Body of pancreas (tissue), 4 donors: ENCODE measurements around the gene EHBP1. TPM values are rescaled to one million over a fixed set of nuclear protein-coding genes. Genes with fewer than 3 reads are reported as not detected.
A peak's percentile ranks its signal among the peaks of the same experiment; 100 is the strongest.

Experiments
- ATAC-seq: fragments of 150-250 bp; one replicate; pipeline ENCODE4 v1.9.1; 2016
- DNase-seq, 4 donors: peaks; one replicate each; pipeline ENCODE4 v3.0.0-alpha.2; 2019
- H3K27ac ChIP-seq, 4 donors: fragments of 200-600 bp; sonication (generic); 1 replicate in 3 of 4; 2 replicates in 1 of 4; pipeline versions ENCODE4 v1.5.1 to v1.6.1; 2016 to 2019; ENCODE audit warnings: mild to moderate bottlenecking in 1 of 4, mixed read lengths in 1 of 4, moderate library complexity in 1 of 4
- H3K27me3 ChIP-seq, 2 donors: fragments of 200-600 bp; sonication (generic); one replicate each; pipeline ENCODE4 v1.6.0; 2016; ENCODE audit warnings: mild to moderate bottlenecking in 1 of 2
- H3K36me3 ChIP-seq, 2 donors: fragments of 200-600 bp; sonication (generic); replicated peaks in 1 of 2; 2 replicates each; pipeline ENCODE4 v1.5.1; 2016; ENCODE audit warnings: low read depth in 2 of 2; ENCODE audit not compliant: insufficient read depth in 1 of 2
- H3K4me1 ChIP-seq: fragments of 200-600 bp; sonication (generic); one replicate; pipeline ENCODE4 v1.6.0; 2016
- H3K4me3 ChIP-seq, 2 donors: fragments of 200-600 bp; sonication (generic); 1 replicate in 1 of 2; 2 replicates in 1 of 2; pipeline ENCODE4 v1.5.1; 2016 to 2019
- H3K9me3 ChIP-seq, 3 donors: fragments of 200-600 bp; sonication (generic); 1 replicate in 2 of 3; 2 replicates in 1 of 3; pipeline ENCODE4 v1.5.1; 2016
- POLR2A ChIP-seq, 3 donors: fragments of 450-650 bp; IDR thresholded peaks; one replicate each; pipeline ENCODE4 v1.6.1; 2016; ENCODE audit warnings: antibody characterized with exemption in 3 of 3, mild to moderate bottlenecking in 2 of 3
- WGBS, 2 donors: methylation state at CpG; one replicate each; pipeline ENCODE4 v1.1.5; 2017; 5-methylcytosine and 5-hydroxymethylcytosine counted together
- intact Hi-C: fragments of 100-400 bp; cut with DNase I; formaldehyde crosslinking; loops from one replicate; pipeline ENCODE4 v1.15.1; 2023
- total RNA-seq, 2 donors: library from RNA; depleted of rRNA; stranded (reverse); fragments of >200 nt; gene quantifications; one replicate each; pipeline ENCODE4 v1.1.0, GENCODE V29; 2016
- TF ChIP-seq, protein P1 (sequence below), 7 experiments: fragments of 450-650 bp in 4 of 7; fragments of 200-600 bp in 3 of 7; sonication (generic) in 3 of 7; IDR thresholded peaks; one replicate each; pipeline ENCODE4 v1.5.1; 2016 to 2019; ENCODE audit warnings: antibody characterized with exemption in 7 of 7

Gene EHBP1
- total RNA-seq, 2 donors from 2014 or later: 43.6 to 45.8 TPM

DNA sequence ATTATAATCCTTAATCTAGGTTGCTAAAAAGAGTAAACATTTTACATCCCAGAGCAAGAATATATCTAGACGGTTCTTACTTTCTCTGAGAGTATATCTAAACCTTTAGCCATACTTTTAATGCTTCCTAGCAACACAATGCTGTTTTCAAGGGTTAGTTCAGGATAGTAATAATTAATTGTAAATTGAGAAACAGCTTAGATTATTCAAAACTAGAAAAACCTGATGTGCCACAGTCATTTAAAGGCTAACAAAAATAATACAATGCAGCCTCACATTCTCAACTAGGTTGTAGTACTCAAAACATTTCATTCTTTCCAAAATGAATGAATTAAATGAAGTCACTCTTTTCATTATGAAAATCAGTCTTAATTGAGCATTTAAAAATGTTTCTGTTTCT is 241.9 kb downstream of the EHBP1 start:
- ATAC-seq: peak; percentile 74
- TF ChIP-seq POLR2A (IDR thresholded peaks at IDR 0.05): no peak
- TF ChIP-seq, protein P1, sequence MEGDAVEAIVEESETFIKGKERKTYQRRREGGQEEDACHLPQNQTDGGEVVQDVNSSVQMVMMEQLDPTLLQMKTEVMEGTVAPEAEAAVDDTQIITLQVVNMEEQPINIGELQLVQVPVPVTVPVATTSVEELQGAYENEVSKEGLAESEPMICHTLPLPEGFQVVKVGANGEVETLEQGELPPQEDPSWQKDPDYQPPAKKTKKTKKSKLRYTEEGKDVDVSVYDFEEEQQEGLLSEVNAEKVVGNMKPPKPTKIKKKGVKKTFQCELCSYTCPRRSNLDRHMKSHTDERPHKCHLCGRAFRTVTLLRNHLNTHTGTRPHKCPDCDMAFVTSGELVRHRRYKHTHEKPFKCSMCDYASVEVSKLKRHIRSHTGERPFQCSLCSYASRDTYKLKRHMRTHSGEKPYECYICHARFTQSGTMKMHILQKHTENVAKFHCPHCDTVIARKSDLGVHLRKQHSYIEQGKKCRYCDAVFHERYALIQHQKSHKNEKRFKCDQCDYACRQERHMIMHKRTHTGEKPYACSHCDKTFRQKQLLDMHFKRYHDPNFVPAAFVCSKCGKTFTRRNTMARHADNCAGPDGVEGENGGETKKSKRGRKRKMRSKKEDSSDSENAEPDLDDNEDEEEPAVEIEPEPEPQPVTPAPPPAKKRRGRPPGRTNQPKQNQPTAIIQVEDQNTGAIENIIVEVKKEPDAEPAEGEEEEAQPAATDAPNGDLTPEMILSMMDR (IDR thresholded peaks at IDR 0.05): no peak
- Histone ChIP-seq H3K36me3 (no peaks in the 10 kb centered on the region), H3K4me3 (no peak overlapping the region), H3K27ac (peak overlapping the region in 1 of 4 donors; percentile 26), H3K9me3 (no peaks in the 10 kb centered on the region), H3K4me1 (no peaks in the 10 kb centered on the region), H3K27me3 (no peaks in the 10 kb centered on the region)
- intact Hi-C loops: no loop called here
- 47 to 57% methylated on average over 1 of the region's 1 CpG for WGBS, 2 donors
- DNase-seq: no peak

DNA sequence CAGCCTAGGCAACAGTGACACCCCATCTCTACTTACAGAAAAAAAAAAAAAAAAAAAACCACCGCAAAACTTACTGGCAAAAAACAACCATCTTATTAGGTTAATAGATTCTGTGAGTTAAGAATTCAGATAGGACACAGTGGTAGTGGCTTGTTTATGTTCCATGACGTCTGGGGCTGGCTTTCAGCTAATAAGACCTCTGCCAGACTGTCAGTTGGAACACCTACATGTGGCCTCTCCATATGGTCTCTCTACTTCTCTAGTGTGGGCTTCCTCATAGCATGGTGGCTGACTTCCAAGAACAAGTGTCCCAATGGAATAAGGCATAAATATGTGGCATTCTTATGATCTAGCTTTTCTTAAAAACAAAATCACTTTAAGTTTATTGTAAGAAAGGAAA is 251.1 kb downstream of the EHBP1 start:
- H3K27ac ChIP-seq: no peak overlapping the region
- no peaks in the 10 kb centered on the region for H3K4me1 ChIP-seq
- DNase-seq: no peak
- no peak for ATAC-seq
- peaks cover 0 to 3% of the 10 kb centered on the region in 2 donors for H3K36me3 ChIP-seq
- H3K4me3 ChIP-seq: no peak overlapping the region
- intact Hi-C loops: no loop called here
- no peaks in the 10 kb centered on the region for H3K27me3 ChIP-seq
- WGBS, 2 donors: 88 to 89% methylated on average over 2 of the region's 2 CpGs
- TF ChIP-seq, protein P1 (IDR thresholded peaks at IDR 0.05): no peak
- TF ChIP-seq POLR2A (IDR thresholded peaks at IDR 0.05): no peak
- H3K9me3 ChIP-seq: no peaks in the 10 kb centered on the region

DNA sequence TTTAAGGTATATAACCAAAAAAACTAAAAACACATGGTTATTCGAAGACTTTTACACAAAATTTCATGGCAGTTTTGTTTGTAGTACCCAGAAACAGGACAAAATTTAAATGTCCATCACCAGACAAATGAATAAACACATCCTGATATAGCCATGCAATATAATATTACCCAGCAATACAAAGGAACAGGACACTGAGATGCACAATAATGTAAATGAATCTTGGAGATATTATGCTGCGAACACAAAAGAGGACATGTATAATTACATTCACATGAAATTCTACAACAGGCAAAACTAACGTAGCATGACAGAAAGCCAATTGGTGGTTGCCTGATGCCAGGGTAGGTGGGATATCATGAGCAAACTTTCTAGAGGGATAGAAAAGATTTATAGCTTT is 252.7 kb downstream of the EHBP1 start:
- Histone ChIP-seq H3K4me1 (no peaks in the 10 kb centered on the region), H3K9me3 (no peaks in the 10 kb centered on the region), H3K27ac (no peak overlapping the region), H3K4me3 (no peak overlapping the region), H3K36me3 (peaks cover 0 to 4% of the 10 kb centered on the region in 2 donors), H3K27me3 (no peaks in the 10 kb centered on the region)
- intact Hi-C loops: no loop called here
- DNase-seq (no peak), ATAC-seq (no peak)
- TF ChIP-seq, protein P1 (IDR thresholded peaks at IDR 0.05): no peak
- TF ChIP-seq POLR2A (IDR thresholded peaks at IDR 0.05): no peak
- WGBS, 2 donors: 98 to 99% methylated on average over 3 of the region's 3 CpGs

DNA sequence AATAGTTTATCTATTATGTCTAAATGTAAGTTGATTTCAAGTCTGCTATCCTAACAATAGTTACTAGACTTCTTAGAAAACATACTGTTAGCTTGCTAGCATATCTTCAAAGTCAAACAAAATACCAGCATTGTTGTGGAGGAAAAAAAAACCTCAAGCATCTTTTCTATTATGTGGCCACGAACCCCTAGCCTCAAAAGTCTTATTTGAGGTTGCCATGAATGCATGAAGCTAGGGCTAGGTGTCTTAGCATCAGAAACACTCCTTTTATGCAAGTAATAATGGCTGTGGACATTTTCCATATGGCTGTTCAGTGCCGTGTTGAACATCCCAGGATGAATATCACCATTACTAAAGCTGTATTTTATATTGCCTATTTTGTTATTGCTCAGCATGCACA is 258.5 kb downstream of the EHBP1 start:
- TF ChIP-seq POLR2A (IDR thresholded peaks at IDR 0.05): no peak
- 90 to 98% methylated on average over 2 of the region's 2 CpGs for WGBS, 2 donors
- Histone ChIP-seq H3K9me3 (no peaks in the 10 kb centered on the region), H3K4me1 (no peaks in the 10 kb centered on the region), H3K27me3 (no peaks in the 10 kb centered on the region), H3K27ac (no peak overlapping the region), H3K4me3 (no peak overlapping the region), H3K36me3 (peaks cover 0 to 5% of the 10 kb centered on the region in 2 donors)
- intact Hi-C loops: no loop called here
- ATAC-seq (no peak), DNase-seq (no peak)

DNA sequence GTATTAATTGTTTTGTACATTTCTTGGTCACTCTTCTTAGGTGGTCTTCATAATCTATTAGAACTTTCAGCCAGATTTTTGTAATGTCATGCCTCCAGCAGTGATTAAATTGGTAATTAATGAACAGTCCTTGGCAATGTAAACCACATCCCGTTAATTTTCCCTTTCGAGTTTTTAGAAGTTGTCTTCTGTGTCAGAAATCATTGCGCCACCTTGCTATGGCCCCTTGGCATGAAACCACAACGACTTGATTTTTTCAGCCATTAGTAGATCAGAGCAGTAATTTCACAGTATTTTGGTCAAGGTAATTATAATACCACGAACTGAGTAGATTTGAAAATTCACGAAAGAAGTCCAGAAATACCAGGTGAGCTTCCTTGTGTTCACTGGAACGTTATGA is 259.2 kb downstream of the EHBP1 start:
- 83% methylated on average over 7 of the region's 7 CpGs for WGBS, 2 donors
- no peak for DNase-seq
- no peaks in the 10 kb centered on the region for H3K27me3 ChIP-seq
- no peak overlapping the region for H3K27ac ChIP-seq
- intact Hi-C loops: no loop called here
- TF ChIP-seq, protein P1 (IDR thresholded peaks at IDR 0.05): no peak
- TF ChIP-seq POLR2A (IDR thresholded peaks at IDR 0.05): no peak
- no peak for ATAC-seq
- H3K36me3 ChIP-seq: peaks cover 0 to 5% of the 10 kb centered on the region in 2 donors
- no peak overlapping the region for H3K4me3 ChIP-seq
- no peaks in the 10 kb centered on the region for H3K9me3 ChIP-seq
- H3K4me1 ChIP-seq: no peaks in the 10 kb centered on the region
